ENCODE data around the gene AGTRAP.

DNA sequence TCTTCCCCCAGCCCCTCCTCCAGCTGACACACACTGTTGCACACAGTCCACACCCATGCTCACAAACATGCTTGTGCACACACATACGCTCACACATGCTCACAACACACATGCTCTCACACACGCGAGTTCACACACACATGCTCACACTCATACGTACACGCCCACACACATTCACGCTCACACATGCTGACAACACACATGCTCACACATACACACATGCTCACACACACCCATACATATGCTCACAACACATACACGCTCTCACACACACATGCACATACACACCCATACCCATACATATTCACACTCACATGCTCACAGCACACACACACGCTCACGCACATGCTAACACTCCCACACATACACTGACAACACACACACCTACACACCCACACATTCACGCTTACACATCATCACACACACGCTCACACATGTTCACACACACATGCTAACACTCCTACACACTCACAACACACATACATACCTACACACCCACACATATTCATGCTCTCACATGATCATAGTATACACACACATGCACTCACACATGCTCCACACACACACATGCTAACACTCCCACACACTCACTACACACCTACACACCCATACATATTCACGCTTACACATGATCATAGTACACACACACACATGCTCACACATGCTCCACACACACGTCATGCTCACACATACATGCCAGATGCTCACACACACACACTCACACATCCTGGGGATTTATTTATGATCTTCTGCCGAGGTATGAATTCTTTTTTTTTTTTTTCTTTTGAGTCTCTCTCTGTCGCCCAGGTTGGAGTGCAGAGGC lies 33.7 kb upstream of the AGTRAP start:
- TF ChIP-seq, protein P1, sequence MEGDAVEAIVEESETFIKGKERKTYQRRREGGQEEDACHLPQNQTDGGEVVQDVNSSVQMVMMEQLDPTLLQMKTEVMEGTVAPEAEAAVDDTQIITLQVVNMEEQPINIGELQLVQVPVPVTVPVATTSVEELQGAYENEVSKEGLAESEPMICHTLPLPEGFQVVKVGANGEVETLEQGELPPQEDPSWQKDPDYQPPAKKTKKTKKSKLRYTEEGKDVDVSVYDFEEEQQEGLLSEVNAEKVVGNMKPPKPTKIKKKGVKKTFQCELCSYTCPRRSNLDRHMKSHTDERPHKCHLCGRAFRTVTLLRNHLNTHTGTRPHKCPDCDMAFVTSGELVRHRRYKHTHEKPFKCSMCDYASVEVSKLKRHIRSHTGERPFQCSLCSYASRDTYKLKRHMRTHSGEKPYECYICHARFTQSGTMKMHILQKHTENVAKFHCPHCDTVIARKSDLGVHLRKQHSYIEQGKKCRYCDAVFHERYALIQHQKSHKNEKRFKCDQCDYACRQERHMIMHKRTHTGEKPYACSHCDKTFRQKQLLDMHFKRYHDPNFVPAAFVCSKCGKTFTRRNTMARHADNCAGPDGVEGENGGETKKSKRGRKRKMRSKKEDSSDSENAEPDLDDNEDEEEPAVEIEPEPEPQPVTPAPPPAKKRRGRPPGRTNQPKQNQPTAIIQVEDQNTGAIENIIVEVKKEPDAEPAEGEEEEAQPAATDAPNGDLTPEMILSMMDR (IDR thresholded peaks at IDR 0.05) = no peak
- TF ChIP-seq POLR2AphosphoS5 (IDR thresholded peaks at IDR 0.05) (no peak), POLR2A (IDR thresholded peaks at IDR 0.05) (no peak)

Data from breast epithelium (tissue), 3 donors.